NCI-H2171 treated with DMSO at 0.1 percent for 48 hours (cell line): Measurements from ENCODE around the gene SCLT1.
"Not testable (repeated sequence)": the region's sequence is repeated elsewhere in the genome, so short reads cannot be mapped to it uniquely, and the experiment has no call there.

Source experiments
- DNase-seq: peaks from one replicate; lab custom pipeline; 2025; lab: John Stamatoyannopoulos, UW

Gene SCLT1

DNA sequence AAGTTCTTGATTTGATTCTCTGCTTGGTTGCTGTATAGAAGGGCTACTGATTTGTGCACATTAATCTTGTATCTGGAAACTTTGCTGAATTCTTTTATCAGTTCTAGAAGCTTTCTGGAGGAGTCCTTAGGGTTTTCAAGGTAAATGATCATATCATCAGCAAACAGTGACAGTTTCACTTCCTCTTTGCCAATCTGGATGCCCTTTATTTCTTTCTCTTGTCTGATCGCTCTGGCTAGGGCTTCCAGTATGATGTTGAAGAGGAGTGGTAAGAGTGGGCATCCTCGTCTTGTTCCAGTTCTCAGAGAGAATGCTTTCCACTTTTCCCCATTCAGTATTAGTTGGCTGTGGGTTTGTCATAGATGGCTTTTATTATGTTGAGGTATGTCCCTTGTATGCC is 23.8 kb downstream of the SCLT1 start:
- DNase-seq: not testable (repeated sequence)

- DNase-seq: no peak
These were observed 28.6 kb downstream of the SCLT1 start for GRCh38 chr4:129064717-129065116.

- no peak for DNase-seq
These were observed 29.7 kb downstream of the SCLT1 start for GRCh38 chr4:129063640-129064039.

- DNase-seq: no peak
These were observed 30.8 kb downstream of the SCLT1 start for GRCh38 chr4:129062580-129062979.

DNA sequence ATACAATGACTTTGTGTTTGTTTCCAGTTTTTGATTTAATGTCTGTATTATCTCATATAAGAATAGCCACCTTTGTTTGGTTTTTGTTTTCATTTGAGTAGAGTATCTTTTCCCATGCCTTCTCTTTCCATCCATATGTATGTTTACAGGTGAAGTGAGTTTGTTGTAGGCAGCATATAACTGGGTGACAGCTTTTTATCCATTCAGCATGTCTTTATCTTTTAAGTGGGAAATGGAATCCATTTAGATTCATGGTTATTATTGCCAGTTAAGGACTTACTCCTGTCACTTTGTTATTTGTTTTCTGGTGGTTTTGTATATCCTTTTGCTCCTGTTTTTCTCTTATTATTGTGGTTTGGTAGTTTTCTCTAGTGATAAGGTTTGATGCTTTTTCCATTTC is 34.3 kb downstream of the SCLT1 start:
- DNase-seq: no peak

GRCh38 chr4:129046055-129046959 is 47.0 kb downstream of the SCLT1 start:
- DNase-seq: no peak

DNA sequence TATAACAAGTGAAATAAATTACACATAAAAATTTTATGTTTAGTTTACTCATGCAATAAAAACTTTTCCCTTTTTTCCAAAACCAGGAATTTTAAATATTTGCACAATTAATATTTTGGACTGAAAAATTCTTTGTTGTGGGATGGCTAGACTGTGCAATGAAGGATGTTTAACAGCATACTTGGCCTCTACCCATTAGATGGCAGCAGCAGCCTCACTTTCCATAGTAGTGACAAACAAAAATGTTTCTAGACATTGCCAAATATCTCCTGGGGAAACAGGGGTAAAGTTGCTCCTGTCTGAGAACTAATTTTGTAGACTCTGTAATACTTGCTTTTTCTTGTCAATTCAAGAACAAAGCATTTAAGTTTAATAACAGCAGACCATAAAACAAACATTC is 49.8 kb downstream of the SCLT1 start:
- DNase-seq: peak; percentile 2

GRCh38 chr4:129040471-129040870 is 52.9 kb downstream of the SCLT1 start:
- no peak for DNase-seq

- DNase-seq: no peak
These were observed 56.2 kb downstream of the SCLT1 start for GRCh38 chr4:129037093-129037492.

DNA sequence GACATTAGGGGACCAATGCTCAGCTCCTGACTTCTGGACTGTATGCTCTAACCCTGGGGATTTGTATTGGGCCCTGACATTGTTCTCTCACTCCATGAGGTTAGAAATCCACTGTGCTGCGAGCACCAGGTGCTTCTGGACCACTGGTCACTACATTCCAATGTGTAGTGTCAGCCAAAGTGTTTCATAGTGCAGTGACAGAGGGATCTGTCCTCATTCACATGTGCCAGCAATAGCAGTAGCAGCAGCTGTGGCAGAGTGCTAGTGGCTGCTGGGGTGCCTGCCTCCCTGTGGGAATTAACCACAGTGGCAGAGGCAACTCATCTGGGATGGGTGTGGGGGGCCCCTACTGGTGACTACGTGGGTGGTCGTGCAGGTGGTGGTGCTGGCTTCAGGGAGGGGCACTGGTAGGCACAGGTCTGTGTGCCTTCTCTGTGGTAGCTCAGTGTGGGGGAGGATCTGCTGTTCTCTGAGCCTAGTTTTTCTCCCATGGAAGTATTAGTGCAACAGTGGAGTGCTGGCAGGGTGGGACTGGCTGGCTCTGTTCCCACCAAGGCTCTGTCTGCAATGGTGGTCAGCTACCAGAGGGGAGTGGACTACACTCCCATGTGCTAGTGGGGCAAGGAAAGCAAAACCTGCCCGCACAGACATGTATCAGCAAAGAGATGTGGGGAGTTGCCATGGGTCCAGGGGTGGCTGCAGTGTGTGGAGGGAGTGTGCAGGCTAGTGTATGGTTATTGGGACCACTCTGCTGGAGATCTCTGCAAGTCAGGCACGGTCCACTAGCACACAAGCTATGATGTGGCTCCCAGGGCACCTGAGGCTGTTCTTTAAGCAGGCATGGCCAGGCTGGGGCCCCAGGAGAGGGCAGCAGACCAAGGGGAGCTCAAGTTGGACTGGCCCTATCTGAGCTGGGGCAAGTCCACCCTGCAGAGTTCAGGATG is 78.5 kb downstream of the SCLT1 start:
- DNase-seq: no peak

DNA sequence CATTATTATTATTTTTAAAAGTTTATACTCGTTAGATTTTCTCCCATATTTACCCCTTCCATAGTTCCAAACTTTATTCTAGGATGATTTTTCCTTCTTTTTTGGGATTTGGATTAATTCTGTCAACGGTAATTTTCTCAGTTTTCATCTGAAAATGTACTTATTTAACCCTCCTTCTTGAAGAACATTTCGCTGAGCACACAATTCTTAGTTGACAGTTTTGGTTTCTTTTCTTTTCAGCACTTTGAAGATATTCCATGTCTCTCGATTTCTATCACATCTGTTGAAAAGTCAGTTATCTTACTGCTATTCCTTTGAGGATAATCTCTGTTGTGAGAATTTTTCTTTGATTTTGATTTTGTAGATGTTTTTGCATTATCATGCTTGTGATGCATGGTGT is 85.2 kb downstream of the SCLT1 start:
- DNase-seq: no peak

GRCh38 chr4:128986908-128987307 is 106.4 kb downstream of the SCLT1 start:
- DNase-seq: no peak

DNA sequence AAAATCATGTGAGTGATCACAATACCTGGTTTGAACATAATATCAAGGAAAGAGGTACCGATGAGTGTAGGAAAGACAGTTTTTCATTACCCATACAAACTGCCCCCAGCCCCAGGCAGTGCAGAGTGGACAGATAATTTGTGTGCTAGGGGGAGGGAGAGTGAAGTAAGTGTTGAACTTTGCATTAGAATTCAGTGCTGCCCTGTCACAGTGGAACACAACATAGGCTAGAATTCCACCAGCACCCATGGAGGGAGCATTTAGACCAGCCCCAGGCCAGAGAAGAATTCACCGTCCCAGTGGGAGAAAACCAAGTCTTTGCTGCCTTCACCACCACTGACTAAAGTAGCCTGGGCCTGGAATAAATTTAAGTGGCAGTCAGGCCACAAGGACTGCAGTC is 107.3 kb downstream of the SCLT1 start:
- DNase-seq: no peak

- DNase-seq: peak; percentile 14
These were observed 109.4 kb downstream of the SCLT1 start for GRCh38 chr4:128983771-128984485.

GRCh38 chr4:128981377-128981776 is 112.0 kb downstream of the SCLT1 start:
- peak; percentile 2 for DNase-seq

- peak; percentile 57 for DNase-seq
These were observed 112.5 kb downstream of the SCLT1 start for GRCh38 chr4:128980816-128981326.

DNA sequence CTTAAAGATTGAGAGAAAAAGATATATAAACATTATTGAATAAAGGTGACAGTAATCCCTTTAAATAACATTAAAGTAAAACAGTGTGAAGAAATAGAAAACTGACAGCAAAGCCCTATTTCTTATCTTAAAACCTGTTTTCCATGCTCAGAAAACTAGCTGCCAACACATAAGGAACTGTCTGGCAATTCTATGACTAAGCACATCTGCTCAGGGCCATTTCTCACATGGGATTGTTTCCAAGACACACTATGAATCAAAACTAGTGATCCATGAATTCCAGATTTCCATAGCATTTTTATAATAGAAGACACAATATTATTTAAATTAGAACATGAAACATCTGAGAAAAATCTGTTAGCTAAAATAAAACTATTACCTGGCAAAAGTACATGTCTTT is 113.4 kb downstream of the SCLT1 start:
- peak; percentile 32 for DNase-seq

DNA sequence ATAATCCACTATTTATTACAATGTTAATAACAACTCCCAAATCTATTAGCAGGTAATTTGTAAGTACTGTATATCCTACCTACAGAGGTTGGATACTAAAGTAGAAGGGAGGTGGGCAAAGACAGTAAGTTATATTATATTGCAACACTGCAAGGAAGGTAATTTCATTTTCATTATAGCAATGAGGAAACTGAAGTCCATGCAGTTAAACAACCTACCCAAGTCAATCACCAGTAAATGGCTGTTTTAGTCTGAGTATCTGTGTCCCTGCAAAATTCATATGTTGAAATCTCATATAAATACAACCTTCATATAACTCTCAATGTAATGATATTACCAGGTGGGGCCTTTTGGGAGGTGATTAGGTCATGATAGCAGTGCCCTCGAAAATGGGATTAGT is 114.4 kb downstream of the SCLT1 start:
- DNase-seq: no peak

- no peak for DNase-seq
These were observed 119.2 kb downstream of the SCLT1 start for GRCh38 chr4:128974136-128974581.

GRCh38 chr4:128973384-128973783 is 120.0 kb downstream of the SCLT1 start:
- DNase-seq: no peak

DNA sequence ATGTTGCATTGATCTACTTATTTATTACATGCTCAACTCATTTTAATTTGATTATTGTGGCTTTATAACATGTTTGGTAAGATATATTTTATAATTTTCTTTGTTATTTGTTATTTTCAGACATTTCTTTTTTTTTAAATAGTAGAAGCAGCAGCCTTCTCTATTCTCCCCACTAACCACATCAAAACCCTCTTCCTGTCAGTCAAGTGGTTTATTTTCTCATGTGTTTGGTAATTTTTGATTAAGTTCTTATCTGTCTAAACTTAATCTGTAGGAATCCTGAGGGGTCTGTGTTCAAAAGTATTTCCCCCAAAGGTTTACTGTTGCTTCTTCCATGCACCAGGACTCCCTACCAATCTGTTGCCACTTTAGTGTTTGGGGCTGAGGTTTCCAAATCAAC is 131.9 kb downstream of the SCLT1 start:
- DNase-seq: no peak

DNA sequence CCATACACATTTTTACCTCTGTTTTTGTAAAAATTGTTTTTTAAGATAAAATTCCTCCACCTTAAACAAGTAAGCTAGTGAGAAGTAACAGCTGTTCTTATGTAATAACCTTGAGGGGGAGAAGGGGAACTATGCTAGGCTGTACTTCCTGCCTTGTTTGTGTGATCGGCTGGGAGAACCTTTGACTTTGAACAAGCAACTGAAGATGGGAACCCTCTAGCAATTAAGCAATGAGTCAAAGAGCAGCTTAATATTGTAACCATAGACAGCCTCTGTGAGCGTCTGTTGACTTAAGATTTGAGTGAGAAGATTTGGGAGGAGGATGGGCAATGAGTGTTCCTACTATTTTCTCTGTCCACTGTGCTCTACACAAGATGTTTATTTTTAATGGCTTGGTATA is 135.1 kb downstream of the SCLT1 start:
- DNase-seq: no peak
